Upper lobe of left lung (tissue), 6 donors: ENCODE data around the gene FHOD3. TPM values are rescaled to one million over a fixed set of nuclear protein-coding genes. Genes with fewer than 3 reads are reported as not detected.
"Not testable (repeated sequence)": the region's sequence is repeated elsewhere in the genome, so short reads cannot be mapped to it uniquely, and the experiment has no call there.

Experiments used
- ATAC-seq, 2 donors: fragments of 200-7000 bp; cut with Tn5 transposase; one replicate each; pipeline ENCODE4 v1.9.1; 2022; ENCODE audit warnings: mild to moderate bottlenecking in 2 of 2, moderate library complexity in 2 of 2; ENCODE audit not compliant: low FRiP score in 2 of 2
- DNase-seq, 2 donors: peaks; one replicate each; pipeline ENCODE4 v3.0.0-alpha.2; 2019 to 2020
- H3K27ac ChIP-seq, 4 donors: fragments of 200-600 bp; sonication (generic); one replicate each; pipeline ENCODE4 v1.5.1; 2016 to 2019
- H3K27me3 ChIP-seq, 4 donors: fragments of 200-600 bp; sonication (generic); one replicate each; pipeline ENCODE4 v1.5.1; 2017 to 2019
- H3K36me3 ChIP-seq, 4 donors: fragments of 200-600 bp; sonication (generic); one replicate each; pipeline ENCODE4 v1.5.1; 2016 to 2019
- H3K4me1 ChIP-seq, 4 donors: fragments of 200-600 bp; sonication (generic); one replicate each; pipeline ENCODE4 v1.5.1; 2018 to 2019
- H3K4me3 ChIP-seq, 4 donors: fragments of 200-600 bp; sonication (generic); one replicate each; pipeline ENCODE4 v1.5.1; 2017 to 2019; ENCODE audit warnings: mild to moderate bottlenecking in 2 of 4, moderate library complexity in 1 of 4
- H3K9me3 ChIP-seq, 4 donors: fragments of 200-600 bp; sonication (generic); one replicate each; pipeline ENCODE4 v1.5.1; 2018 to 2019
- EP300 ChIP-seq, 4 donors: sonication (generic); formaldehyde crosslinking; IDR thresholded peaks; one replicate each; pipeline ENCODE4 v1.5.1; 2017; ENCODE audit warnings: antibody characterized with exemption in 4 of 4, control low read depth in 2 of 4
- POLR2A ChIP-seq, 4 donors: fragments of 450-650 bp; IDR thresholded peaks; one replicate each; pipeline ENCODE4 v1.5.1; 2016 to 2017; ENCODE audit warnings: antibody characterized with exemption in 4 of 4, mild to moderate bottlenecking in 2 of 4
- POLR2AphosphoS5 ChIP-seq, 2 donors: sonication (generic); formaldehyde crosslinking; IDR thresholded peaks; one replicate each; pipeline ENCODE4 v1.5.1; 2017; ENCODE audit warnings: antibody characterized with exemption in 2 of 2
- WGBS, 2 donors: methylation state at CpG; one replicate each; pipeline ENCODE4 v1.1.5; 2017 to 2018; 5-methylcytosine and 5-hydroxymethylcytosine counted together
- total RNA-seq, 6 donors: library from RNA; depleted of rRNA in 4 of 6; stranded (reverse); fragments of >200 nt in 4 of 6; gene quantifications; one replicate each; pipeline versions ENCODE4 v1.1.0 to v1.2.1, GENCODE V29; 2016 to 2021
- TF ChIP-seq, protein P1 (sequence below), 6 experiments: fragments of 450-650 bp in 4 of 6; fragments of 200-600 bp in 2 of 6; sonication (generic) in 2 of 6; IDR thresholded peaks; one replicate each; pipeline ENCODE4 v1.5.1; 2016 to 2019; ENCODE audit warnings: antibody characterized with exemption in 6 of 6
- donor health status: DM: no; HTN: no; CAD: no; lungs with moderate emphysema.
- donor health status: DM: no; HTN: yes; CAD: no; lungs with severe emphysema.

The FHOD3 gene
- total RNA-seq, 6 donors from 2014 or later, result 0.40 to 4.8 (median 2.8) TPM

DNA sequence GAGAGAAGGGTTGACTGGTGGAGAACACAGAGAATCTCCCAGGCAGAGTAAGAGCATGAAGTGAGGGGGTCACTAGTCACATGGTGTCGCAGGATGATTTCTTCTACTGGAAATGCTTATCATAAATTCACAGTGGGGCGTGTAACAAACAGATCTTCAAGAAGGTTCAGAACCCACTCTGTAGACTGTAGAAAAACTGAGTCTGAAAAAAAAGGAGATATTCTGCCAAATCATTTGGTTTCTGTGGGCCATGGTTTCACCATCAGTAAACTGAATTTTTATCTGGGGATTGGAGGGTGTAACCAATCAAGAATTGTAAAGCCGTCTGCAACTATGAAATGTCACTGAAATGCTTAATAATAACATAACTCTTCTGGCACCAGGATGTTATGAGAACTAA is 516.3 kb downstream of the FHOD3 start:
- peak overlapping the region in 2 of 4 donors; percentile 6 to 37 for H3K27ac ChIP-seq
- TF ChIP-seq, protein P1, sequence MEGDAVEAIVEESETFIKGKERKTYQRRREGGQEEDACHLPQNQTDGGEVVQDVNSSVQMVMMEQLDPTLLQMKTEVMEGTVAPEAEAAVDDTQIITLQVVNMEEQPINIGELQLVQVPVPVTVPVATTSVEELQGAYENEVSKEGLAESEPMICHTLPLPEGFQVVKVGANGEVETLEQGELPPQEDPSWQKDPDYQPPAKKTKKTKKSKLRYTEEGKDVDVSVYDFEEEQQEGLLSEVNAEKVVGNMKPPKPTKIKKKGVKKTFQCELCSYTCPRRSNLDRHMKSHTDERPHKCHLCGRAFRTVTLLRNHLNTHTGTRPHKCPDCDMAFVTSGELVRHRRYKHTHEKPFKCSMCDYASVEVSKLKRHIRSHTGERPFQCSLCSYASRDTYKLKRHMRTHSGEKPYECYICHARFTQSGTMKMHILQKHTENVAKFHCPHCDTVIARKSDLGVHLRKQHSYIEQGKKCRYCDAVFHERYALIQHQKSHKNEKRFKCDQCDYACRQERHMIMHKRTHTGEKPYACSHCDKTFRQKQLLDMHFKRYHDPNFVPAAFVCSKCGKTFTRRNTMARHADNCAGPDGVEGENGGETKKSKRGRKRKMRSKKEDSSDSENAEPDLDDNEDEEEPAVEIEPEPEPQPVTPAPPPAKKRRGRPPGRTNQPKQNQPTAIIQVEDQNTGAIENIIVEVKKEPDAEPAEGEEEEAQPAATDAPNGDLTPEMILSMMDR (IDR thresholded peaks at IDR 0.05), result no peak
- TF ChIP-seq POLR2AphosphoS5 (IDR thresholded peaks at IDR 0.05), result no peak
- TF ChIP-seq POLR2A (IDR thresholded peaks at IDR 0.05), result no peak
- no peak for TF ChIP-seq EP300 (IDR thresholded peaks at IDR 0.05)
- H3K9me3 ChIP-seq, result no peaks in the 10 kb centered on the region
- H3K27me3 ChIP-seq, result no peaks in the 10 kb centered on the region
- peaks cover 0 to 19% (median 4%) of the 10 kb centered on the region in 4 donors for H3K4me1 ChIP-seq
- DNase-seq (no peak), ATAC-seq (no peak)
- 78% methylated on average over 3 of the region's 3 CpGs for WGBS, 2 donors
- no peak overlapping the region for H3K4me3 ChIP-seq
- peaks cover 3 to 35% (median 11%) of the 10 kb centered on the region in 4 donors for H3K36me3 ChIP-seq

DNA sequence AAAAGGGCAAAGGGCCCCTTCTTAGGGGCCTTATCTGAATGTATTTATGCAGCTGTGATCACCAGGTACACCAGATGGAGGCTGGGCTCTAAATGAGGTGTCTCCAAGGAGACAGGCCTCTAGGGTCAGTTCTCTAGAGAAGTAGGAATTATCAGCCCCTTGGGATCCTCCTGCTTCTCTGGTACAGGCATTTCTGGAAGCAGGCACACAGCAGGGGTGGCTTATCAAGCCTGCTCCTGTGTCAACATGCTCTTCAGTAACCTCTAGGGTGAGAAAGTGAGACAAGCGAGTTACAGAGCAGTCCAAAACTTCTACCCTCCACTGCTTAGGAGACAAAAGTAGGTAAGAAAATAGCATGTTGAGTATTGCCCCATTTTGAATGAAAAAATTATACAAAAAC is 517.5 kb downstream of the FHOD3 start:
- Histone ChIP-seq H3K4me3 (no peak overlapping the region), H3K27ac (peak overlapping the region in 1 of 4 donors; percentile 14), H3K36me3 (peaks cover 3 to 38% (median 11%) of the 10 kb centered on the region in 4 donors), H3K4me1 (peaks cover 0 to 13% (median 4%) of the 10 kb centered on the region in 4 donors), H3K9me3 (no peaks in the 10 kb centered on the region), H3K27me3 (no peaks in the 10 kb centered on the region)
- 56 to 87% methylated on average over 1 of the region's 1 CpG for WGBS, 2 donors
- ATAC-seq, result no peak
- TF ChIP-seq, protein P1 (IDR thresholded peaks at IDR 0.05), result no peak
- TF ChIP-seq POLR2A (IDR thresholded peaks at IDR 0.05) (no peak), EP300 (IDR thresholded peaks at IDR 0.05) (no peak), POLR2AphosphoS5 (IDR thresholded peaks at IDR 0.05) (no peak)
- DNase-seq, result no peak

DNA sequence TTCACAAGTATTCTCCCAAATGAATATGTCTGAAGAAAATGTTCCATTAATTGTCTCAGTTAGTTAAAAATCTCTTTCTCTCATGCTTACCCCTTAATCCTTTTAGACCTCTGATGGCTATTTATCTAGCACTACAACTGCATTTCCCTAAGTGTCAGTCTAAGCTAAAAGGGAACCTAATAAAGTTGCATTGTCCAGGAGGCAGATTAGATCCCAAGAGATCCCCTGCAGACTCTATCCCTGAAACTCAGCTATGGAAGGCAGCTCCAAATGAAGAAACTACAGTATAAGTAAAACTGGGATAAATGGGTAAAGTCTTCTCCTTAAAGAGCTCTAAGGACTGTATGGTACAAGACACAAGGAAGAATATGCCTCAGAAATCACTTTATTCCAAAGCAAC is 518.6 kb downstream of the FHOD3 start:
- not testable (repeated sequence) for H3K4me3 ChIP-seq, H3K9me3 ChIP-seq, DNase-seq, H3K4me1 ChIP-seq, ATAC-seq, H3K27me3 ChIP-seq, H3K27ac ChIP-seq
- peaks cover 3 to 38% (median 11%) of the 10 kb centered on the region in 4 donors for H3K36me3 ChIP-seq

DNA sequence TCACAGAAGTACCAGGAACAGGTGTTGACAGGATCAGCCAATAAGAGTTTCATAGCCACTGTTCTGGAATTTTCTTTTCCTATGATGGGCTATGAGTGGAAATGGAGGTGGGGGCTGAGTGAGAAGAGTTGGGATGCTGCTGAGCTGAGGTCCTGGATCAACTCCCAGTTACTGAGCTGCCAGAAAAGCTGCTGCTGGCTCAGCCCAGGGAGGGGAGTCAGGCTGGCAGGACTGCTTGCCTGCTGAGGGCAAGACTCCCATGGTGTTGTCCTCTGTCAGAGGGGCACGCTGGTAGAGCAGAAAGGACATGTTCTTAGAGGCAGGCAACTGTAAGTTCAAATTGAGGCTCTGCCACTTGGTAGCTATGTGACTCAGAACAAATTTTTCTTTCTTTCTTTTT is 519.5 kb downstream of the FHOD3 start:
- Histone ChIP-seq H3K9me3 (no peaks in the 10 kb centered on the region), H3K4me1 (peaks cover 0 to 3% (median 0%) of the 10 kb centered on the region in 4 donors), H3K27ac (no peak overlapping the region), H3K36me3 (peaks cover 3 to 38% (median 11%) of the 10 kb centered on the region in 4 donors), H3K27me3 (no peaks in the 10 kb centered on the region), H3K4me3 (no peak overlapping the region)
- DNase-seq (no peak), ATAC-seq (no peak)
- TF ChIP-seq POLR2AphosphoS5 (IDR thresholded peaks at IDR 0.05), result no peak
- TF ChIP-seq, protein P1 (IDR thresholded peaks at IDR 0.05), result no peak
- WGBS, 2 donors, result 92 to 100% methylated on average over 1 of the region's 1 CpG

DNA sequence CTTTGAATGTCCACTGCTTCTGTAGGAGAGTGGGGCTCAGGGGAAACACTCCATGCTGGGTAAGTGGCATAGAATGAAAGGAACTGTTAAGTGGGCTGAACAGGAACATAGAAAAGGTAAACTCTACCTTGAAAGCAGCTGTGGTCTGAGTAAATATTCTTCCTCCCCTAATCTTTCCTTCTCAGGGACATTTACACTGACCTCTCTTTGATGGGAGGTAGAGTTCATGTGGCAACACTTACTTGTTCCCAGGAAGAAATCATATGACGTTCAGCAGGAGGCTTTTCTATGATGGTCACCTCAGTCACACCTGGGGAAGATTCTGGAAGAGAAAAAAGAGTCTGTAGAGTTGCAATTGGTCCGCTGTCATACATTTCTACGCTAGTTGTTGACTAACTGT is 521.1 kb downstream of the FHOD3 start:
- no peak overlapping the region for H3K27ac ChIP-seq
- ATAC-seq (no peak), DNase-seq (no peak)
- TF ChIP-seq EP300 (IDR thresholded peaks at IDR 0.05) (no peak), POLR2A (IDR thresholded peaks at IDR 0.05) (no peak), POLR2AphosphoS5 (IDR thresholded peaks at IDR 0.05) (no peak)
- TF ChIP-seq, protein P1 (IDR thresholded peaks at IDR 0.05), result no peak
- no peak overlapping the region for H3K4me3 ChIP-seq
- H3K4me1 ChIP-seq, result peaks cover 0 to 3% (median 0%) of the 10 kb centered on the region in 4 donors
- no peaks in the 10 kb centered on the region for H3K9me3 ChIP-seq
- WGBS, 2 donors, result 85 to 86% methylated on average over 3 of the region's 3 CpGs
- H3K27me3 ChIP-seq, result no peaks in the 10 kb centered on the region
- peaks cover 3 to 35% (median 11%) of the 10 kb centered on the region in 4 donors for H3K36me3 ChIP-seq
